H1 (cell line): Measurements from ENCODE around the gene KRTAP17-1. TPM values are rescaled to one million over a fixed set of nuclear protein-coding genes. Genes with fewer than 3 reads are reported as not detected.

Experiments used
- CTCF ChIA-PET: fragments of 300-600 bp; sonication (Branson Sonifier 250); formaldehyde crosslinking; loops from one replicate; lab custom pipeline; 2021; ENCODE audit not compliant: partially characterized antibody; lab: Charles Lee
- POLR2A ChIA-PET: fragments of 300-600 bp; sonication (Branson Sonifier 250); formaldehyde crosslinking; loops from one replicate; lab custom pipeline; 2021; ENCODE audit warnings: inconsistent platforms; ENCODE audit not compliant: partially characterized antibody; lab: Charles Lee
- DNase-seq, 2 experiments: peaks; one replicate each; pipeline versions ENCODE4 v3.0.0 to v3.0.0-alpha.2; 2010 to 2022; ENCODE audit warnings: low spot score in 2 of 2, low read depth in 1 of 2, mixed read lengths in 1 of 2
- FAIRE-seq: peaks from 2 replicates; lab custom pipeline; 2011; peaks lifted over from hg19 to GRCh38; lab: Jason Lieb, UNC
- H2AFZ ChIP-seq: 2 replicates; pipeline ENCODE4 v1.8.1; 2012; ENCODE audit warnings: low read length, inconsistent platforms
- H2AK5ac ChIP-seq: 2 replicates; pipeline ENCODE4 v1.6.1; 2013; ENCODE audit warnings: low read depth, low read length
- H2BK120ac ChIP-seq: replicated peaks from 2 replicates; pipeline ENCODE3; 2013; ENCODE audit warnings: low read depth, low read length, inconsistent platforms
- H2BK12ac ChIP-seq: 2 replicates; pipeline ENCODE4 v1.6.1; 2013; ENCODE audit warnings: low read depth, low read length
- H2BK15ac ChIP-seq: 2 replicates; pipeline ENCODE4 v1.6.1; 2013; ENCODE audit warnings: low read length
- H2BK20ac ChIP-seq: 2 replicates; pipeline ENCODE4 v1.6.1; 2013; ENCODE audit warnings: low read length
- H2BK5ac ChIP-seq: 2 replicates; pipeline ENCODE4 v1.6.1; 2013; ENCODE audit warnings: low read depth, low read length
- H3K14ac ChIP-seq: 2 replicates; pipeline ENCODE4 v1.6.1; 2013; ENCODE audit warnings: inconsistent platforms; ENCODE audit not compliant: insufficient read length
- H3K18ac ChIP-seq: 2 replicates; pipeline ENCODE4 v1.6.1; 2013; ENCODE audit warnings: low read length; ENCODE audit errors: extremely low read depth
- H3K23ac ChIP-seq: 2 replicates; pipeline ENCODE4 v1.6.1; 2013; ENCODE audit warnings: inconsistent platforms; ENCODE audit not compliant: insufficient read length
- H3K23me2 ChIP-seq: 2 replicates; pipeline ENCODE4 v1.6.1; 2013; ENCODE audit warnings: low read depth, low read length
- H3K27ac ChIP-seq: 2 replicates; pipeline ENCODE4 v1.6.1; 2011; ENCODE audit warnings: low read depth, low read length, inconsistent platforms
- H3K27me3 ChIP-seq, 4 experiments: replicated peaks in 1 of 4; 1 replicate in 1 of 4; 2 replicates in 3 of 4; pipeline versions ENCODE4 v1.6.1 to v1.8.1; 2011 to 2013; ENCODE audit warnings: low read length in 3 of 4, mild to moderate bottlenecking in 3 of 4, inconsistent platforms in 2 of 4, mixed read lengths in 2 of 4, moderate library complexity in 1 of 4; ENCODE audit not compliant: control insufficient read depth in 3 of 4, insufficient read depth in 3 of 4; ENCODE audit errors: extremely low read depth in 1 of 4
- H3K36me3 ChIP-seq, 4 experiments: 2 replicates each; pipeline versions ENCODE4 v1.6.1 to v1.8.1; 2011 to 2013; ENCODE audit warnings: mild to moderate bottlenecking in 4 of 4, low read length in 3 of 4, moderate library complexity in 2 of 4, control low read depth in 1 of 4, inconsistent platforms in 1 of 4; ENCODE audit not compliant: insufficient read depth in 4 of 4, control insufficient read depth in 2 of 4
- H3K4ac ChIP-seq: replicated peaks from 2 replicates; pipeline ENCODE3; 2013; ENCODE audit warnings: low read length, low read depth, mixed read lengths, inconsistent platforms; ENCODE audit not compliant: insufficient read length
- H3K4me1 ChIP-seq, 4 experiments: replicated peaks in 1 of 4; 1 replicate in 1 of 4; 2 replicates in 3 of 4; pipeline versions ENCODE4 v1.6.1 to v1.8.1; 2011 to 2013; ENCODE audit warnings: low read length in 3 of 4, inconsistent platforms in 2 of 4, mixed read lengths in 1 of 4; ENCODE audit not compliant: insufficient read depth in 4 of 4, control insufficient read depth in 3 of 4
- H3K4me2 ChIP-seq, 2 experiments: 2 replicates each; pipeline versions ENCODE4 v1.6.1 to v1.8.1; 2011 to 2013; ENCODE audit warnings: low read depth in 2 of 2, low read length in 2 of 2, control low read depth in 1 of 2, inconsistent platforms in 1 of 2, mild to moderate bottlenecking in 1 of 2; ENCODE audit not compliant: insufficient read depth in 1 of 2
- H3K4me3 ChIP-seq, 4 experiments: fragments of 200-600, 300-600 bp in 1 of 4; sonication (generic), shearing (Covaris generic), sonication (Bioruptor Twin) in 1 of 4; 2 replicates each; pipeline versions ENCODE4 v1.5.1 to v1.8.1; 2011 to 2016; ENCODE audit warnings: low read length in 4 of 4, low read depth in 3 of 4, control low read depth in 2 of 4, inconsistent platforms in 2 of 4, mild to moderate bottlenecking in 2 of 4, mixed read lengths in 1 of 4, moderate library complexity in 1 of 4; ENCODE audit not compliant: insufficient read depth in 2 of 4; ENCODE audit errors: extremely low read depth in 1 of 4
- H3K56ac ChIP-seq: replicated peaks from 2 replicates; pipeline ENCODE3; 2013; ENCODE audit warnings: low read depth, mild to moderate bottlenecking, mixed read lengths, low read length, inconsistent platforms; ENCODE audit not compliant: insufficient read length
- H3K79me1 ChIP-seq: 2 replicates; pipeline ENCODE4 v1.6.1; 2013; ENCODE audit warnings: low read depth, low read length, control low read depth
- H3K79me2 ChIP-seq, 2 experiments: 2 replicates each; pipeline versions ENCODE4 v1.6.1 to v1.8.1; 2012 to 2013; ENCODE audit warnings: low read length in 2 of 2, mild to moderate bottlenecking in 2 of 2, inconsistent platforms in 1 of 2; ENCODE audit not compliant: insufficient read depth in 2 of 2, control insufficient read depth in 1 of 2
- H3K9ac ChIP-seq, 4 experiments: replicated peaks in 1 of 4; 1 replicate in 1 of 4; 2 replicates in 3 of 4; pipeline versions ENCODE4 v1.6.1 to v1.8.1; 2011 to 2013; ENCODE audit warnings: low read depth in 3 of 4, low read length in 3 of 4, control low read depth in 2 of 4, mild to moderate bottlenecking in 2 of 4, moderate library complexity in 2 of 4, inconsistent platforms in 1 of 4; ENCODE audit errors: extremely low read depth in 1 of 4
- H3K9me3 ChIP-seq, 2 experiments: 2 replicates each; pipeline versions ENCODE4 v1.6.1 to v1.8.1; 2012 to 2013; ENCODE audit warnings: mild to moderate bottlenecking in 2 of 2, moderate library complexity in 2 of 2, control low read depth in 1 of 2, inconsistent platforms in 1 of 2, low read depth in 1 of 2, low read length in 1 of 2, mixed read lengths in 1 of 2; ENCODE audit not compliant: insufficient read depth in 2 of 2
- H4K20me1 ChIP-seq, 2 experiments: replicated peaks in 1 of 2; 2 replicates each; pipeline versions ENCODE3 to v1.8.1; 2011 to 2013; ENCODE audit warnings: inconsistent platforms in 2 of 2, low read length in 2 of 2, mild to moderate bottlenecking in 1 of 2; ENCODE audit not compliant: insufficient read depth in 2 of 2, control insufficient read depth in 1 of 2
- H4K5ac ChIP-seq: 2 replicates; pipeline ENCODE4 v1.6.1; 2013; ENCODE audit warnings: low read length, low read depth, mixed read lengths, inconsistent platforms; ENCODE audit not compliant: insufficient read length
- H4K8ac ChIP-seq: 2 replicates; pipeline ENCODE4 v1.8.0; 2013; ENCODE audit warnings: mild to moderate bottlenecking, moderate library complexity, low read length, inconsistent platforms; ENCODE audit not compliant: insufficient read depth; ENCODE audit errors: extremely low read depth
- H4K91ac ChIP-seq: replicated peaks from 2 replicates; pipeline ENCODE3; 2013; ENCODE audit warnings: low read length, mixed read lengths, inconsistent platforms; ENCODE audit not compliant: insufficient read length
- CTBP2 ChIP-seq: IDR thresholded peaks from 2 replicates; pipeline ENCODE4 v1.7.0; 2011; ENCODE audit warnings: borderline replicate concordance, mild to moderate bottlenecking, moderate library complexity, mixed read lengths, low read length; ENCODE audit not compliant: insufficient read depth, insufficient read length
- CTCF ChIP-seq, 3 experiments: IDR thresholded peaks; 1 replicate in 2 of 3; 2 replicates in 1 of 3; pipeline versions ENCODE4 v1.5.1 to v1.6.1; 2011; ENCODE audit warnings: low read length in 3 of 3, mild to moderate bottlenecking in 3 of 3, inconsistent platforms in 2 of 3, low read depth in 1 of 3, moderate library complexity in 1 of 3; ENCODE audit not compliant: insufficient read depth in 1 of 3; ENCODE audit errors: control extremely low read depth in 1 of 3
- KDM4A ChIP-seq: IDR thresholded peaks from one replicate; pipeline ENCODE4 v1.7.1; 2012; ENCODE audit warnings: low read depth, mild to moderate bottlenecking, moderate library complexity, low read length, inconsistent platforms; ENCODE audit not compliant: severe bottlenecking
- KDM5A ChIP-seq: fragments of 200-600 bp; IDR thresholded peaks from 2 replicates; pipeline ENCODE4 v1.7.1; 2012; ENCODE audit warnings: mild to moderate bottlenecking, low read length, inconsistent platforms, mixed read lengths
- WGBS, 2 experiments: shearing (Covaris generic) in 1 of 2; methylation state at CpG; one replicate each; pipeline versions ENCODE4 v1.1.6 to v1.1.7; 2013 to 2015; ENCODE audit warnings: low lambda C conversion rate in 2 of 2, mixed read lengths in 2 of 2, inconsistent platforms in 1 of 2, low coverage in 1 of 2, missing lambda C conversion rate in 1 of 2; ENCODE audit not compliant: insufficient replicate concordance in 2 of 2, insufficient coverage in 1 of 2, insufficient read length in 1 of 2; ENCODE audit errors: extremely low coverage in 1 of 2, missing lambda C conversion rate in 1 of 2; 5-methylcytosine and 5-hydroxymethylcytosine counted together
- polyA plus RNA-seq, 7 experiments: library from polyadenylated mRNA; depleted of rRNA in 3 of 7; stranded (reverse) in 5 of 7; unstranded in 2 of 7; fragments of >200 nt in 5 of 7; fragments of 200-250 nt in 2 of 7; gene quantifications; 1 replicate in 5 of 7; 2 replicates in 1 of 7; 4 replicates in 1 of 7; pipeline versions ENCODE4 v1.2.1 to v1.2.3, GENCODE V29; 2011 to 2013; ENCODE audit warnings: missing spikeins in 2 of 7, mixed read lengths in 2 of 7
- total RNA-seq: library from RNA; stranded (reverse); fragmentation: NEBNext Ultra II Directional; extraction: Animal tissue kit (Norgen Biotek cat#: 25700); gene quantifications from 2 replicates; pipeline ENCODE4 v1.2.1, GENCODE V29; 2021

KRTAP17-1 gene
- total and polyA plus RNA-seq, 2 of the 8 experiments (the other 6 are each of a cell fraction or from before 2014, with no cell fraction given), result not detected

DNA sequence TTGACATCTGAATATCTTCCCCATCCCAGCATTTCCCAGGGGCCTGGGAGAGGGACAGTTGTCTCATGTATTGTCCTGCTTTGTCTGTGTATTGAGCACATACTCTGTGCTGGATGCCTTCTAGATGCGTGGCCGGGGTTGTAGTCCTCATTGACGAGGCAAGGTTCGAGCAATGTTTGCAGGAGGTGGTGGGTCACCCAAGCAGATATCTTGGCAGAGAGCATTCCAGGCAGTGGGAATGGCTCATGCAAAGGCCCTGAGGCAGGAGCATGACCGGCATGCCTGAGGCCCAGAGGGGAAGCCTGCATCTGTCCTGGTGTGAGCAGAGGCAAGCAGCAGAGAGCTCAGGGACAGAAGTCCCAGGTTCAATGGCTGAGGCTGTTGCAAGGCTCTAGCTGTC, 17.6 kb upstream of the KRTAP17-1 start:
- no peaks in the 10 kb centered on the region for H3K27me3 ChIP-seq
- H3K4ac ChIP-seq, result no peak overlapping the region
- no peaks in the 10 kb centered on the region for H3K79me1 ChIP-seq
- no peak overlapping the region for H3K56ac ChIP-seq
- no peaks in the 10 kb centered on the region for H4K20me1 ChIP-seq
- no peak overlapping the region for H4K5ac ChIP-seq
- no peak overlapping the region for H3K27ac ChIP-seq
- no peaks in the 10 kb centered on the region for H3K4me1 ChIP-seq
- no peak overlapping the region for H2AK5ac ChIP-seq
- H2BK15ac ChIP-seq, result no peak overlapping the region
- no peak overlapping the region for H3K14ac ChIP-seq
- H2AFZ ChIP-seq, result no peak overlapping the region
- H3K9ac ChIP-seq, result no peak overlapping the region
- H3K4me2 ChIP-seq, result no peak overlapping the region
- ChIA-PET CTCF (interaction anchor here (1.1 to 5.8 kb wide), 5 partner anchors 8 to 316 kb away, joined by 4 to 24 read pairs (median 5); no protein-coding TSS in a partner anchor), POLR2A (no interaction called here)
- DNase-seq (peak in 1 of 2 experiments; percentile 19), FAIRE-seq (no peak)
- no peak overlapping the region for H3K4me3 ChIP-seq
- H4K8ac ChIP-seq, result no peak overlapping the region
- no peak overlapping the region for H2BK120ac ChIP-seq
- H3K23me2 ChIP-seq, result no peaks in the 10 kb centered on the region
- no peak overlapping the region for H3K18ac ChIP-seq
- no peaks in the 10 kb centered on the region for H3K36me3 ChIP-seq
- no peak overlapping the region for H2BK5ac ChIP-seq
- no peaks in the 10 kb centered on the region for H3K79me2 ChIP-seq
- 91% methylated on average over 5 of the region's 5 CpGs; no CpG with 5 or more reads in 1 of the 2 experiments for WGBS, 2 experiments
- no peaks in the 10 kb centered on the region for H3K9me3 ChIP-seq
- TF ChIP-seq CTBP2, result no peak
- no peak for TF ChIP-seq CTCF (IDR thresholded peaks at IDR 0.05; ENCODE audit: control extremely low read depth in 1 of 3, insufficient read depth in 1 of 3, low read depth in 1 of 3, low read length in 3 of 3)
- no peak for TF ChIP-seq KDM5A
- TF ChIP-seq KDM4A, result no peak
- H2BK12ac ChIP-seq, result no peak overlapping the region
- H2BK20ac ChIP-seq, result no peak overlapping the region
- H3K23ac ChIP-seq, result no peak overlapping the region
- no peak overlapping the region for H4K91ac ChIP-seq
